GM23338 (cell line): ENCODE results near the gene FBXW2. TPM values are rescaled to one million over a fixed set of nuclear protein-coding genes. Genes with fewer than 3 reads are reported as not detected.

Source experiments
- ATAC-seq: fragments of 200-7000 bp; cut with Tn5 transposase; 3 replicates; pipeline ENCODE4 v1.9.1; 2020
- DNase-seq: peaks from one replicate; pipeline ENCODE4 v3.0.0-alpha.2; 2015; ENCODE audit warnings: low spot score
- H2AFZ ChIP-seq: fragments of 200-600 bp; sonication (generic); 2 replicates; pipeline ENCODE4 v1.8.0; 2016; ENCODE audit warnings: antibody characterized with exemption, mild to moderate bottlenecking, moderate library complexity
- H3F3A ChIP-seq: fragments of 200-600 bp; sonication (generic); replicated peaks from 2 replicates; pipeline ENCODE4 v1.8.0; 2017; ENCODE audit warnings: antibody characterized with exemption, mixed run types, low read depth
- H3K27ac ChIP-seq: fragments of 200-600 bp; sonication (generic); 2 replicates; pipeline ENCODE4 v1.6.1; 2016; ENCODE audit warnings: low read depth
- H3K27me3 ChIP-seq: fragments of 200-600 bp; sonication (generic); 2 replicates; pipeline ENCODE4 v1.8.0; 2016; ENCODE audit warnings: mild to moderate bottlenecking, mixed run types, moderate library complexity; ENCODE audit not compliant: insufficient read depth
- H3K36me3 ChIP-seq: fragments of 200-600 bp; sonication (generic); 2 replicates; pipeline ENCODE4 v1.8.0; 2016; ENCODE audit warnings: mild to moderate bottlenecking; ENCODE audit not compliant: insufficient read depth
- H3K4me1 ChIP-seq: fragments of 200-600 bp; sonication (generic); 2 replicates; pipeline ENCODE4 v1.8.0; 2016; ENCODE audit warnings: mild to moderate bottlenecking, moderate library complexity; ENCODE audit not compliant: insufficient read depth
- H3K4me2 ChIP-seq: fragments of 200-600 bp; sonication (generic); 2 replicates; pipeline ENCODE4 v1.7.1; 2017; ENCODE audit warnings: mixed run types
- H3K4me3 ChIP-seq: fragments of 200-600 bp; sonication (generic); 2 replicates; pipeline ENCODE4 v1.6.1; 2016; ENCODE audit warnings: mixed run types
- H3K79me2 ChIP-seq: fragments of 200-600 bp; sonication (generic); replicated peaks from 2 replicates; pipeline ENCODE4 v1.8.0; 2017; ENCODE audit warnings: mild to moderate bottlenecking; ENCODE audit not compliant: insufficient read depth
- H3K9me2 ChIP-seq: fragments of 200-600 bp; sonication (generic); 2 replicates; pipeline ENCODE4 v1.8.0; 2017; ENCODE audit not compliant: insufficient read depth
- H4K20me1 ChIP-seq: fragments of 200-600 bp; sonication (generic); replicated peaks from 2 replicates; pipeline ENCODE4 v1.8.0; 2017; ENCODE audit warnings: mild to moderate bottlenecking; ENCODE audit not compliant: insufficient read depth
- H3K27ac Mint-ChIP-seq: 2 replicates; pipeline ENCODE4 v1.8.0; 2020; ENCODE audit warnings: inconsistent platforms, mild to moderate bottlenecking, moderate library complexity, mixed read lengths
- H3K27me3 Mint-ChIP-seq: 3 replicates; pipeline ENCODE4 v1.8.0; 2022; ENCODE audit warnings: low read depth, mild to moderate bottlenecking, moderate library complexity, mixed read lengths, inconsistent platforms; ENCODE audit not compliant: insufficient read depth, poor library complexity
- H3K36me3 Mint-ChIP-seq: 3 replicates; pipeline ENCODE4 v1.8.0; 2021; ENCODE audit warnings: low read depth, mild to moderate bottlenecking, inconsistent platforms, moderate library complexity, mixed read lengths
- H3K4me1 Mint-ChIP-seq: 3 replicates; pipeline ENCODE4 v1.8.0; 2020; ENCODE audit warnings: mild to moderate bottlenecking, inconsistent platforms, mixed read lengths
- H3K4me3 Mint-ChIP-seq: 3 replicates; pipeline ENCODE4 v1.8.0; 2021; ENCODE audit warnings: moderate library complexity, mild to moderate bottlenecking, inconsistent platforms, mixed read lengths
- H3K9me3 Mint-ChIP-seq: 3 replicates; pipeline ENCODE4 v1.8.0; 2020; ENCODE audit warnings: moderate library complexity, mild to moderate bottlenecking, inconsistent platforms, mixed read lengths
- CREB1 ChIP-seq: fragments of 250-450 bp; sonication (Bioruptor Pico); IDR thresholded peaks from 2 replicates; pipeline ENCODE4 v1.5.0; 2020; ENCODE audit warnings: low read depth, mild to moderate bottlenecking, moderate library complexity
- EZH2phosphoT487 ChIP-seq: fragments of 200-600 bp; sonication (generic); IDR thresholded peaks from one replicate; pipeline ENCODE4 v1.8.1; 2018; ENCODE audit warnings: antibody characterized with exemption; ENCODE audit not compliant: unreplicated experiment
- JUNB ChIP-seq: IDR thresholded peaks from one replicate; pipeline ENCODE4 v1.6.1; 2016; ENCODE audit warnings: antibody characterized with exemption; ENCODE audit not compliant: unreplicated experiment
- NANOG ChIP-seq: IDR thresholded peaks from 2 replicates; pipeline ENCODE4 v1.6.1; 2016; ENCODE audit warnings: antibody characterized with exemption, borderline replicate concordance
- POLR2AphosphoS5 ChIP-seq: IDR thresholded peaks from 2 replicates; pipeline ENCODE4 v1.6.1; 2016; ENCODE audit warnings: antibody characterized with exemption, low read depth
- STAT1 ChIP-seq: IDR thresholded peaks from one replicate; pipeline ENCODE4 v1.6.1; 2016; ENCODE audit warnings: antibody characterized with exemption; ENCODE audit not compliant: unreplicated experiment
- ZNF114 ChIP-seq: fragments of 250-450 bp; sonication (Bioruptor Pico); IDR thresholded peaks from 2 replicates; pipeline ENCODE4 v1.5.0; 2020; ENCODE audit warnings: mild to moderate bottlenecking, moderate library complexity
- ZNF331 ChIP-seq: fragments of 250-450 bp; sonication (Bioruptor Pico); IDR thresholded peaks from 2 replicates; pipeline ENCODE4 v1.5.0; 2020; ENCODE audit warnings: low read depth, mild to moderate bottlenecking, moderate library complexity
- polyA plus RNA-seq: library from polyadenylated mRNA; unstranded; fragments of >200 nt; fragmentation: Nextera tagmentation; extraction: Ambion mirVana; gene quantifications from 2 replicates; pipeline ENCODE4 v1.2.1, GENCODE V29; 2016
- total RNA-seq: library from RNA; depleted of rRNA; stranded (reverse); fragments of >200 nt; shearing (Covaris generic); gene quantifications from 2 replicates; pipeline ENCODE4 v1.2.3, GENCODE V29; 2014
- TF ChIP-seq, protein P1 (sequence below), 2 experiments: fragments of 200-600 bp in 1 of 2; sonication (generic) in 1 of 2; conservative IDR thresholded peaks; 2 replicates each; pipeline versions ENCODE4 v1.5.1 to v1.6.1; 2016 to 2017; ENCODE audit warnings: antibody characterized with exemption in 2 of 2, low read depth in 2 of 2, mild to moderate bottlenecking in 2 of 2, moderate library complexity in 1 of 2
- TF ChIP-seq, protein P2 (sequence below): IDR thresholded peaks from one replicate; pipeline ENCODE4 v1.6.1; 2018; ENCODE audit warnings: antibody characterized with exemption; ENCODE audit not compliant: unreplicated experiment
- TF ChIP-seq, protein P3 (sequence below): IDR thresholded peaks from 2 replicates; pipeline ENCODE4 v1.6.1; 2016; ENCODE audit warnings: antibody characterized with exemption
- TF ChIP-seq, protein P4 (sequence below): fragments of 250-450 bp; sonication (Bioruptor Pico); IDR thresholded peaks from 2 replicates; pipeline ENCODE4 v1.5.0; 2020; ENCODE audit warnings: mild to moderate bottlenecking, moderate library complexity

The FBXW2 gene
- total and polyA plus RNA-seq, 2 experiments from 2014 or later, result 10.0 to 55.2 TPM

DNA sequence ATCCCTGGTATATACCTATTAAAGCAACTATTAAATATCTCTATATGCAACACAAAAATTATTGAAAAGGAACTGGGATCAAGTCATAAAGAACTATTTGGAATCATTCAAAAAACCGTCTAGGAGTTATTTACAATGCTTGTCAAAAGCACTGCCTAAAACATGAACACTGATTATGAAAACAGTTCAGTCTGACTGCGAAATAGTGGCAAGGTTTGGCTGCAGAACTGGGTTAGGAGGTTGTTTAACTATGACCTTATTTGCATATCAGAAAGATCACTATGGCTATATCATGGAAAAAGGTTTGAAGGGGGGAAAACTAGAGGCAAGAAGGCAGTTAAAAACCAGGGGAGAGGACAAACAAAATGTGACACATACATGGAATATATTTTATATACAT lies 12.0 kb downstream of the FBXW2 start:
- ATAC-seq (no peak), DNase-seq (no peak)
- Histone ChIP-seq H3K4me3 (no peak overlapping the region), H3K4me1 (no peaks in the 10 kb centered on the region), H2AFZ (no peak overlapping the region), H3K27ac (no peak overlapping the region), H3K79me2 (peaks cover 76% of the 10 kb centered on the region), H3K9me2 (no peaks in the 10 kb centered on the region), H3K4me2 (no peak overlapping the region), H3K27me3 (no peaks in the 10 kb centered on the region), H3K36me3 (peaks cover 13% of the 10 kb centered on the region; the same call in 1 of the 2 replicates), H4K20me1 (peaks cover 17% of the 10 kb centered on the region), H3F3A (no peaks in the 10 kb centered on the region; the same call in 1 of the 2 replicates)
- peaks cover 33% of the 10 kb centered on the region for H3K36me3 Mint-ChIP-seq
- TF ChIP-seq, protein P1, sequence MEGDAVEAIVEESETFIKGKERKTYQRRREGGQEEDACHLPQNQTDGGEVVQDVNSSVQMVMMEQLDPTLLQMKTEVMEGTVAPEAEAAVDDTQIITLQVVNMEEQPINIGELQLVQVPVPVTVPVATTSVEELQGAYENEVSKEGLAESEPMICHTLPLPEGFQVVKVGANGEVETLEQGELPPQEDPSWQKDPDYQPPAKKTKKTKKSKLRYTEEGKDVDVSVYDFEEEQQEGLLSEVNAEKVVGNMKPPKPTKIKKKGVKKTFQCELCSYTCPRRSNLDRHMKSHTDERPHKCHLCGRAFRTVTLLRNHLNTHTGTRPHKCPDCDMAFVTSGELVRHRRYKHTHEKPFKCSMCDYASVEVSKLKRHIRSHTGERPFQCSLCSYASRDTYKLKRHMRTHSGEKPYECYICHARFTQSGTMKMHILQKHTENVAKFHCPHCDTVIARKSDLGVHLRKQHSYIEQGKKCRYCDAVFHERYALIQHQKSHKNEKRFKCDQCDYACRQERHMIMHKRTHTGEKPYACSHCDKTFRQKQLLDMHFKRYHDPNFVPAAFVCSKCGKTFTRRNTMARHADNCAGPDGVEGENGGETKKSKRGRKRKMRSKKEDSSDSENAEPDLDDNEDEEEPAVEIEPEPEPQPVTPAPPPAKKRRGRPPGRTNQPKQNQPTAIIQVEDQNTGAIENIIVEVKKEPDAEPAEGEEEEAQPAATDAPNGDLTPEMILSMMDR (conservative IDR thresholded peaks at IDR 0.05; ENCODE audit: low read depth in 2 of 2), result no peak
- TF ChIP-seq ZNF331 (no peak), CREB1 (CRISPR knock-in tag) (no peak), STAT1 (no peak), EZH2phosphoT487 (no peak), NANOG (no peak), ZNF114 (CRISPR knock-in tag) (no peak), JUNB (no peak), POLR2AphosphoS5 (no peak)
- TF ChIP-seq, protein P2, sequence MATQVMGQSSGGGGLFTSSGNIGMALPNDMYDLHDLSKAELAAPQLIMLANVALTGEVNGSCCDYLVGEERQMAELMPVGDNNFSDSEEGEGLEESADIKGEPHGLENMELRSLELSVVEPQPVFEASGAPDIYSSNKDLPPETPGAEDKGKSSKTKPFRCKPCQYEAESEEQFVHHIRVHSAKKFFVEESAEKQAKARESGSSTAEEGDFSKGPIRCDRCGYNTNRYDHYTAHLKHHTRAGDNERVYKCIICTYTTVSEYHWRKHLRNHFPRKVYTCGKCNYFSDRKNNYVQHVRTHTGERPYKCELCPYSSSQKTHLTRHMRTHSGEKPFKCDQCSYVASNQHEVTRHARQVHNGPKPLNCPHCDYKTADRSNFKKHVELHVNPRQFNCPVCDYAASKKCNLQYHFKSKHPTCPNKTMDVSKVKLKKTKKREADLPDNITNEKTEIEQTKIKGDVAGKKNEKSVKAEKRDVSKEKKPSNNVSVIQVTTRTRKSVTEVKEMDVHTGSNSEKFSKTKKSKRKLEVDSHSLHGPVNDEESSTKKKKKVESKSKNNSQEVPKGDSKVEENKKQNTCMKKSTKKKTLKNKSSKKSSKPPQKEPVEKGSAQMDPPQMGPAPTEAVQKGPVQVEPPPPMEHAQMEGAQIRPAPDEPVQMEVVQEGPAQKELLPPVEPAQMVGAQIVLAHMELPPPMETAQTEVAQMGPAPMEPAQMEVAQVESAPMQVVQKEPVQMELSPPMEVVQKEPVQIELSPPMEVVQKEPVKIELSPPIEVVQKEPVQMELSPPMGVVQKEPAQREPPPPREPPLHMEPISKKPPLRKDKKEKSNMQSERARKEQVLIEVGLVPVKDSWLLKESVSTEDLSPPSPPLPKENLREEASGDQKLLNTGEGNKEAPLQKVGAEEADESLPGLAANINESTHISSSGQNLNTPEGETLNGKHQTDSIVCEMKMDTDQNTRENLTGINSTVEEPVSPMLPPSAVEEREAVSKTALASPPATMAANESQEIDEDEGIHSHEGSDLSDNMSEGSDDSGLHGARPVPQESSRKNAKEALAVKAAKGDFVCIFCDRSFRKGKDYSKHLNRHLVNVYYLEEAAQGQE, result no peak
- TF ChIP-seq, protein P3, sequence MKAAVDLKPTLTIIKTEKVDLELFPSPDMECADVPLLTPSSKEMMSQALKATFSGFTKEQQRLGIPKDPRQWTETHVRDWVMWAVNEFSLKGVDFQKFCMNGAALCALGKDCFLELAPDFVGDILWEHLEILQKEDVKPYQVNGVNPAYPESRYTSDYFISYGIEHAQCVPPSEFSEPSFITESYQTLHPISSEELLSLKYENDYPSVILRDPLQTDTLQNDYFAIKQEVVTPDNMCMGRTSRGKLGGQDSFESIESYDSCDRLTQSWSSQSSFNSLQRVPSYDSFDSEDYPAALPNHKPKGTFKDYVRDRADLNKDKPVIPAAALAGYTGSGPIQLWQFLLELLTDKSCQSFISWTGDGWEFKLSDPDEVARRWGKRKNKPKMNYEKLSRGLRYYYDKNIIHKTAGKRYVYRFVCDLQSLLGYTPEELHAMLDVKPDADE, result no peak
- TF ChIP-seq, protein P4, sequence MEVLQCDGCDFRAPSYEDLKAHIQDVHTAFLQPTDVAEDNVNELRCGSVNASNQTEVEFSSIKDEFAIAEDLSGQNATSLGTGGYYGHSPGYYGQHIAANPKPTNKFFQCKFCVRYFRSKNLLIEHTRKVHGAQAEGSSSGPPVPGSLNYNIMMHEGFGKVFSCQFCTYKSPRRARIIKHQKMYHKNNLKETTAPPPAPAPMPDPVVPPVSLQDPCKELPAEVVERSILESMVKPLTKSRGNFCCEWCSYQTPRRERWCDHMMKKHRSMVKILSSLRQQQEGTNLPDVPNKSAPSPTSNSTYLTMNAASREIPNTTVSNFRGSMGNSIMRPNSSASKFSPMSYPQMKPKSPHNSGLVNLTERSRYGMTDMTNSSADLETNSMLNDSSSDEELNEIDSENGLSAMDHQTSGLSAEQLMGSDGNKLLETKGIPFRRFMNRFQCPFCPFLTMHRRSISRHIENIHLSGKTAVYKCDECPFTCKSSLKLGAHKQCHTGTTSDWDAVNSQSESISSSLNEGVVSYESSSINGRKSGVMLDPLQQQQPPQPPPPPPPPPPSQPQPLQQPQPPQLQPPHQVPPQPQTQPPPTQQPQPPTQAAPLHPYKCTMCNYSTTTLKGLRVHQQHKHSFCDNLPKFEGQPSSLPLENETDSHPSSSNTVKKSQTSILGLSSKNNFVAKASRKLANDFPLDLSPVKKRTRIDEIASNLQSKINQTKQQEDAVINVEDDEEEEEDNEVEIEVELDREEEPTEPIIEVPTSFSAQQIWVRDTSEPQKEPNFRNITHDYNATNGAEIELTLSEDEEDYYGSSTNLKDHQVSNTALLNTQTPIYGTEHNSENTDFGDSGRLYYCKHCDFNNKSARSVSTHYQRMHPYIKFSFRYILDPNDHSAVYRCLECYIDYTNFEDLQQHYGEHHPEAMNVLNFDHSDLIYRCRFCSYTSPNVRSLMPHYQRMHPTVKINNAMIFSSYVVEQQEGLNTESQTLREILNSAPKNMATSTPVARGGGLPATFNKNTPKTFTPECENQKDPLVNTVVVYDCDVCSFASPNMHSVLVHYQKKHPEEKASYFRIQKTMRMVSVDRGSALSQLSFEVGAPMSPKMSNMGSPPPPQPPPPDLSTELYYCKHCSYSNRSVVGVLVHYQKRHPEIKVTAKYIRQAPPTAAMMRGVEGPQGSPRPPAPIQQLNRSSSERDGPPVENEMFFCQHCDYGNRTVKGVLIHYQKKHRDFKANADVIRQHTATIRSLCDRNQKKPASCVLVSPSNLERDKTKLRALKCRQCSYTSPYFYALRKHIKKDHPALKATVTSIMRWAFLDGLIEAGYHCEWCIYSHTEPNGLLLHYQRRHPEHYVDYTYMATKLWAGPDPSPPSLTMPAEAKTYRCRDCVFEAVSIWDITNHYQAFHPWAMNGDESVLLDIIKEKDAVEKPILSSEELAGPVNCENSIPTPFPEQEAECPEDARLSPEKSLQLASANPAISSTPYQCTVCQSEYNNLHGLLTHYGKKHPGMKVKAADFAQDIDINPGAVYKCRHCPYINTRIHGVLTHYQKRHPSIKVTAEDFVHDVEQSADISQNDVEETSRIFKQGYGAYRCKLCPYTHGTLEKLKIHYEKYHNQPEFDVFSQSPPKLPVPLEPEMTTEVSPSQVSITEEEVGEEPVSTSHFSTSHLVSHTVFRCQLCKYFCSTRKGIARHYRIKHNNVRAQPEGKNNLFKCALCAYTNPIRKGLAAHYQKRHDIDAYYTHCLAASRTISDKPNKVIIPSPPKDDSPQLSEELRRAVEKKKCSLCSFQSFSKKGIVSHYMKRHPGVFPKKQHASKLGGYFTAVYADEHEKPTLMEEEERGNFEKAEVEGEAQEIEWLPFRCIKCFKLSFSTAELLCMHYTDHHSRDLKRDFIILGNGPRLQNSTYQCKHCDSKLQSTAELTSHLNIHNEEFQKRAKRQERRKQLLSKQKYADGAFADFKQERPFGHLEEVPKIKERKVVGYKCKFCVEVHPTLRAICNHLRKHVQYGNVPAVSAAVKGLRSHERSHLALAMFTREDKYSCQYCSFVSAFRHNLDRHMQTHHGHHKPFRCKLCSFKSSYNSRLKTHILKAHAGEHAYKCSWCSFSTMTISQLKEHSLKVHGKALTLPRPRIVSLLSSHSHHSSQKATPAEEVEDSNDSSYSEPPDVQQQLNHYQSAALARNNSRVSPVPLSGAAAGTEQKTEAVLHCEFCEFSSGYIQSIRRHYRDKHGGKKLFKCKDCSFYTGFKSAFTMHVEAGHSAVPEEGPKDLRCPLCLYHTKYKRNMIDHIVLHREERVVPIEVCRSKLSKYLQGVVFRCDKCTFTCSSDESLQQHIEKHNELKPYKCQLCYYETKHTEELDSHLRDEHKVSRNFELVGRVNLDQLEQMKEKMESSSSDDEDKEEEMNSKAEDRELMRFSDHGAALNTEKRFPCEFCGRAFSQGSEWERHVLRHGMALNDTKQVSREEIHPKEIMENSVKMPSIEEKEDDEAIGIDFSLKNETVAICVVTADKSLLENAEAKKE (CRISPR knock-in tag), result no peak
- no peaks in the 10 kb centered on the region for H3K9me3 Mint-ChIP-seq
- H3K4me3 Mint-ChIP-seq, result no peak overlapping the region
- H3K27me3 Mint-ChIP-seq, result peaks cover 2% of the 10 kb centered on the region
- no peaks in the 10 kb centered on the region for H3K4me1 Mint-ChIP-seq
- H3K27ac Mint-ChIP-seq, result no peak overlapping the region
